Measurements from ENCODE around the gene RAB27A. TPM values are rescaled to one million over a fixed set of nuclear protein-coding genes. Genes with fewer than 3 reads are reported as not detected.

The RAB27A gene
- total RNA-seq, 1 experiment from 2014 or later, result 8.0 TPM

- Histone ChIP-seq H3K27ac (ENCODE audit: low read length) (no peak overlapping the region), H3K9me3 (ENCODE audit: control insufficient read depth, insufficient read depth, low read depth, low read length) (no peaks in the 10 kb centered on the region), H3K27me3 (ENCODE audit: control insufficient read depth, insufficient read depth, low read length) (no peaks in the 10 kb centered on the region), H3K36me3 (ENCODE audit: control insufficient read depth, insufficient read depth, low read length) (no peaks in the 10 kb centered on the region), H3K4me3 (ENCODE audit: low read depth in 2 of 2, low read length in 2 of 2) (no peak overlapping the region), H3K4me1 (ENCODE audit: control insufficient read depth, insufficient read depth, low read length) (no peaks in the 10 kb centered on the region)
- no peak for DNase-seq (ENCODE audit: low read depth, low spot score)
- in situ Hi-C loops (cut with HindIII; ENCODE audit: low pct_unique_long_range_greater_than_20kb, low sequenced_read_pairs), result no loop called here
- TF ChIP-seq SIN3A (IDR thresholded peaks at IDR 0.05; ENCODE audit: borderline replicate concordance, insufficient read depth, low read depth, low read length) (no peak), CTCF (IDR thresholded peaks at IDR 0.05) (no peak), REST (IDR thresholded peaks at IDR 0.05; ENCODE audit: insufficient read depth in 1 of 2, low read depth in 2 of 2, low read length in 1 of 2) (no peak), POLR2AphosphoS5 (IDR thresholded peaks at IDR 0.05; ENCODE audit: low read depth, low read length) (no peak), TCF7L2 (IDR thresholded peaks at IDR 0.05; ENCODE audit: low read depth, low read length) (no peak)
- no TSS peak for BruUV-seq (replicated peaks)
- ChIA-PET CTCF (no interaction called here), POLR2A (no interaction called here)
- intact Hi-C loops (cut with micrococcal nuclease; ENCODE audit: unreplicated experiment), result no loop called here
- no peak for ATAC-seq
These were observed 13.3 kb downstream of the RAB27A start for GRCh38 chr15:55276324-55276723.

GRCh38 chr15:55270291-55270690 lies 19.3 kb downstream of the RAB27A start:
- TF ChIP-seq CTCF (IDR thresholded peaks at IDR 0.05), result no peak
- TF ChIP-seq TCF7L2 (IDR thresholded peaks at IDR 0.05; ENCODE audit: low read depth, low read length), result no peak
- TF ChIP-seq REST (IDR thresholded peaks at IDR 0.05; ENCODE audit: insufficient read depth in 1 of 2, low read depth in 2 of 2, low read length in 1 of 2), result no peak
- TF ChIP-seq POLR2AphosphoS5 (IDR thresholded peaks at IDR 0.05; ENCODE audit: low read depth, low read length), result no peak
- no peak for TF ChIP-seq SIN3A (IDR thresholded peaks at IDR 0.05; ENCODE audit: borderline replicate concordance, insufficient read depth, low read depth, low read length)
- intact Hi-C loops (cut with micrococcal nuclease; ENCODE audit: unreplicated experiment), result no loop called here

More at GRCh38 chr15:55270291-55270690, 19.3 kb downstream of the RAB27A start:
- ATAC-seq, result no peak
- no peaks in the 10 kb centered on the region for H3K4me1 ChIP-seq (ENCODE audit: control insufficient read depth, insufficient read depth, low read length)
- ChIA-PET CTCF (no interaction called here), POLR2A (no interaction called here)
- in situ Hi-C loops (cut with HindIII; ENCODE audit: low pct_unique_long_range_greater_than_20kb, low sequenced_read_pairs), result no loop called here
- H3K4me3 ChIP-seq (ENCODE audit: low read depth in 2 of 2, low read length in 2 of 2), result no peak overlapping the region
- no peaks in the 10 kb centered on the region for H3K36me3 ChIP-seq (ENCODE audit: control insufficient read depth, insufficient read depth, low read length)
- no TSS peak for BruUV-seq (replicated peaks)
- no peaks in the 10 kb centered on the region for H3K27me3 ChIP-seq (ENCODE audit: control insufficient read depth, insufficient read depth, low read length)
- no peak for DNase-seq (ENCODE audit: low read depth, low spot score)
- H3K9me3 ChIP-seq (ENCODE audit: control insufficient read depth, insufficient read depth, low read depth, low read length), result no peaks in the 10 kb centered on the region
- no peak overlapping the region for H3K27ac ChIP-seq (ENCODE audit: low read length)
